H9 (cell line): Measurements from ENCODE around the gene BICD2. TPM values are rescaled to one million over a fixed set of nuclear protein-coding genes. Genes with fewer than 3 reads are reported as not detected.

Source experiments
- DNase-seq: peaks from one replicate; pipeline ENCODE4 v3.0.0-alpha.2; 2017
- H2AFZ ChIP-seq: one replicate; pipeline ENCODE4 v1.6.1; 2013; ENCODE audit warnings: mild to moderate bottlenecking, low read length, control low read depth, moderate library complexity
- H2AK5ac ChIP-seq: 2 replicates; pipeline ENCODE4 v1.6.1; 2013; ENCODE audit warnings: low read length, control low read depth, mixed read lengths; ENCODE audit not compliant: insufficient read length
- H2BK120ac ChIP-seq: one replicate; pipeline ENCODE4 v1.6.1; 2013; ENCODE audit warnings: low read depth, mild to moderate bottlenecking, low read length, control low read depth, inconsistent platforms; ENCODE audit not compliant: poor library complexity, severe bottlenecking
- H2BK12ac ChIP-seq: 2 replicates; pipeline ENCODE4 v1.6.1; 2013; ENCODE audit warnings: low read length, control low read depth, mixed read lengths, low read depth; ENCODE audit not compliant: insufficient read length
- H2BK15ac ChIP-seq: 2 replicates; pipeline ENCODE4 v1.6.1; 2013; ENCODE audit warnings: low read depth, low read length, control low read depth
- H2BK20ac ChIP-seq: one replicate; pipeline ENCODE4 v1.6.1; 2013; ENCODE audit warnings: low read depth, mild to moderate bottlenecking, low read length, control low read depth, inconsistent platforms; ENCODE audit not compliant: poor library complexity, severe bottlenecking
- H2BK5ac ChIP-seq: 2 replicates; pipeline ENCODE4 v1.6.1; 2013; ENCODE audit warnings: low read length, control low read depth, mixed read lengths; ENCODE audit not compliant: insufficient read length
- H3K14ac ChIP-seq: 2 replicates; pipeline ENCODE4 v1.6.1; 2013; ENCODE audit warnings: low read length, control low read depth; ENCODE audit not compliant: insufficient read depth
- H3K18ac ChIP-seq: 2 replicates; pipeline ENCODE4 v1.6.1; 2013; ENCODE audit warnings: low read depth, mild to moderate bottlenecking, mixed read lengths, low read length, control low read depth; ENCODE audit not compliant: insufficient read length
- H3K23ac ChIP-seq: 2 replicates; pipeline ENCODE4 v1.6.1; 2013; ENCODE audit warnings: low read length, control low read depth, mixed read lengths, low read depth; ENCODE audit not compliant: insufficient read length
- H3K23me2 ChIP-seq: 2 replicates; pipeline ENCODE4 v1.6.1; 2013; ENCODE audit warnings: low read depth, mild to moderate bottlenecking, mixed read lengths, low read length, control low read depth; ENCODE audit not compliant: insufficient read length, poor library complexity, severe bottlenecking
- H3K27ac ChIP-seq: 2 replicates; pipeline ENCODE4 v1.5.1; 2013; ENCODE audit warnings: low read length, control low read depth, mixed read lengths, low read depth; ENCODE audit not compliant: insufficient read length
- H3K27me3 ChIP-seq: 2 replicates; pipeline ENCODE4 v1.6.1; 2013; ENCODE audit warnings: low read length, control low read depth, inconsistent platforms; ENCODE audit not compliant: insufficient read depth
- H3K4ac ChIP-seq: 2 replicates; pipeline ENCODE4 v1.6.1; 2013; ENCODE audit warnings: low read depth, mild to moderate bottlenecking, control low read depth, inconsistent platforms, low read length, moderate library complexity
- H3K4me1 ChIP-seq: 2 replicates; pipeline ENCODE4 v1.6.1; 2013; ENCODE audit warnings: low read length, control low read depth, inconsistent platforms; ENCODE audit not compliant: insufficient read depth
- H3K4me2 ChIP-seq: 2 replicates; pipeline ENCODE4 v1.6.1; 2013; ENCODE audit warnings: low read length, control low read depth, mixed read lengths; ENCODE audit not compliant: insufficient read length, insufficient read depth
- H3K56ac ChIP-seq: 2 replicates; pipeline ENCODE4 v1.6.1; 2013; ENCODE audit warnings: low read depth, mild to moderate bottlenecking, mixed read lengths, low read length, control low read depth; ENCODE audit not compliant: insufficient read length
- H3K79me1 ChIP-seq: 2 replicates; pipeline ENCODE4 v1.6.1; 2013; ENCODE audit warnings: low read depth, mild to moderate bottlenecking, moderate library complexity, low read length, control low read depth, inconsistent platforms; ENCODE audit not compliant: insufficient read depth, poor library complexity, severe bottlenecking
- H3K79me2 ChIP-seq: 2 replicates; pipeline ENCODE4 v1.6.1; 2013; ENCODE audit warnings: low read length, control low read depth, inconsistent platforms; ENCODE audit not compliant: insufficient read depth
- H3K9ac ChIP-seq: 2 replicates; pipeline ENCODE4 v1.6.1; 2013; ENCODE audit warnings: low read length, control low read depth, mixed read lengths; ENCODE audit not compliant: insufficient read length; ENCODE audit errors: extremely low read depth
- H3K9me3 ChIP-seq: one replicate; pipeline ENCODE4 v1.6.1; 2013; ENCODE audit warnings: low read depth, low read length, inconsistent platforms; ENCODE audit not compliant: control insufficient read depth
- H3T11ph ChIP-seq: one replicate; pipeline ENCODE4 v1.6.1; 2013; ENCODE audit warnings: mild to moderate bottlenecking, low read length, control low read depth, inconsistent platforms
- H4K20me1 ChIP-seq: one replicate; pipeline ENCODE4 v1.6.1; 2013; ENCODE audit not compliant: control insufficient read depth, insufficient read length, insufficient read depth
- H4K5ac ChIP-seq: 2 replicates; pipeline ENCODE4 v1.6.1; 2013; ENCODE audit warnings: low read depth, mild to moderate bottlenecking, mixed read lengths, low read length, control low read depth; ENCODE audit not compliant: insufficient read length
- H4K8ac ChIP-seq: replicated peaks from 2 replicates; pipeline ENCODE4 v1.6.1; 2013; ENCODE audit warnings: low read length, control low read depth, mixed read lengths, low read depth; ENCODE audit not compliant: insufficient read length
- H4K91ac ChIP-seq: 2 replicates; pipeline ENCODE4 v1.6.1; 2013; ENCODE audit warnings: low read depth, mild to moderate bottlenecking, moderate library complexity, mixed read lengths, low read length, control low read depth; ENCODE audit not compliant: insufficient read length
- H3K27ac Mint-ChIP-seq, 3 experiments: 2 replicates in 2 of 3; 3 replicates in 1 of 3; pipeline ENCODE4 v1.8.0; 2020 to 2021; ENCODE audit warnings: mixed read lengths in 3 of 3, mild to moderate bottlenecking in 1 of 3, moderate library complexity in 1 of 3
- H3K27me3 Mint-ChIP-seq: 2 replicates; pipeline ENCODE4 v1.8.0; 2021; ENCODE audit warnings: low read depth, mild to moderate bottlenecking, moderate library complexity, mixed read lengths
- H3K36me3 Mint-ChIP-seq, 3 experiments: 2 replicates in 2 of 3; 3 replicates in 1 of 3; pipeline ENCODE4 v1.8.0; 2020 to 2021; ENCODE audit warnings: low read depth in 3 of 3, mixed read lengths in 3 of 3; ENCODE audit not compliant: insufficient read depth in 1 of 3
- H3K4me1 Mint-ChIP-seq, 2 experiments: 2 replicates each; pipeline ENCODE4 v1.8.0; 2020; ENCODE audit warnings: mixed read lengths in 2 of 2
- H3K4me3 Mint-ChIP-seq, 2 experiments: 2 replicates in 1 of 2; 3 replicates in 1 of 2; pipeline ENCODE4 v1.8.0; 2020 to 2021; ENCODE audit warnings: mild to moderate bottlenecking in 2 of 2, mixed read lengths in 2 of 2, moderate library complexity in 1 of 2
- H3K9me3 Mint-ChIP-seq, 2 experiments: 2 replicates in 1 of 2; 3 replicates in 1 of 2; pipeline ENCODE4 v1.8.0; 2020; ENCODE audit warnings: mild to moderate bottlenecking in 2 of 2, mixed read lengths in 2 of 2, moderate library complexity in 1 of 2
- CTCF ChIP-seq: fragments of 200-600 bp; sonication (generic); conservative IDR thresholded peaks from 3 replicates; pipeline ENCODE4 v1.8.0; 2021; ENCODE audit warnings: antibody characterized with exemption, mild to moderate bottlenecking
- WGBS: extraction: QIAGEN DNeasy Blood & Tissue Kit; methylation state at CpG from one replicate; pipeline ENCODE4 v1.1.7; 2013; ENCODE audit warnings: missing lambda C conversion rate, low lambda C conversion rate, mixed read lengths; ENCODE audit not compliant: insufficient read length; ENCODE audit errors: extremely low coverage; 5-methylcytosine and 5-hydroxymethylcytosine counted together
- total RNA-seq: library from RNA; stranded (reverse); gene quantifications from 2 replicates; pipeline ENCODE4 v1.2.1, GENCODE V29; 2021

BICD2 gene
- total RNA-seq, 1 experiment from 2014 or later: 22.3 TPM

- Histone ChIP-seq H3T11ph (no peak overlapping the region), H4K91ac (no peak overlapping the region), H2BK15ac (no peak overlapping the region), H2AK5ac (no peak overlapping the region), H3K14ac (no peak overlapping the region), H4K5ac (no peak overlapping the region), H3K9me3 (no peaks in the 10 kb centered on the region), H2BK20ac (no peak overlapping the region), H3K4ac (no peak overlapping the region), H4K20me1 (no peaks in the 10 kb centered on the region), H3K27ac (no peak overlapping the region), H3K4me1 (peaks cover 14% of the 10 kb centered on the region; the same call in 1 of the 2 replicates), H3K79me1 (peaks cover 14% of the 10 kb centered on the region), H4K8ac (no peak overlapping the region), H3K9ac (no peak overlapping the region), H3K56ac (no peak overlapping the region), H3K23me2 (peaks cover 5% of the 10 kb centered on the region), H3K27me3 (no peaks in the 10 kb centered on the region), H3K4me2 (no peak overlapping the region), H3K79me2 (peaks cover 12% of the 10 kb centered on the region; the same call in 1 of the 2 replicates), H2BK12ac (no peak overlapping the region), H2AFZ (no peak overlapping the region), H2BK120ac (no peak overlapping the region), H2BK5ac (no peak overlapping the region), H3K23ac (no peak overlapping the region), H3K18ac (no peak overlapping the region)
- WGBS: no CpG with 5 or more reads among the region's 3 CpGs
- TF ChIP-seq CTCF: no peak
- H3K27me3 Mint-ChIP-seq: no peaks in the 10 kb centered on the region
- no peak for DNase-seq
- no peak overlapping the region for H3K4me3 Mint-ChIP-seq
- no peaks in the 10 kb centered on the region for H3K9me3 Mint-ChIP-seq
- H3K4me1 Mint-ChIP-seq: peaks cover 15 to 24% of the 10 kb centered on the region in 2 experiments
- H3K36me3 Mint-ChIP-seq: peaks cover 0 to 10% (median 0%) of the 10 kb centered on the region in 3 experiments; a peak in 5 of 7 replicates
- H3K27ac Mint-ChIP-seq: peak overlapping the region in 1 of 3 experiments; percentile 17; a peak in 2 of 7 replicates
These were observed 98.8 kb downstream of the BICD2 start for GRCh38 chr9:92665836-92666235.
